Measurements from ENCODE around the gene SHKBP1.
"Not testable (repeated sequence)": the region's sequence is repeated elsewhere in the genome, so short reads cannot be mapped to it uniquely, and the experiment has no call there.

Gene SHKBP1

GRCh38 chr19:40576585-40577451 is at the start of gene SHKBP1:
Gene SHKBP1, plus strand, starts transcription at chr19:40576873. Its CDS starts 27 bp downstream, at chr19:40576900.
- DNase-seq (ENCODE audit: low spot score) = peak; percentile 99

GRCh38 chr19:40528078-40528477 is 48.6 kb upstream of the SHKBP1 start:
- no peak for DNase-seq (ENCODE audit: low spot score)

GRCh38 chr19:40528533-40529092 is 48.1 kb upstream of the SHKBP1 start:
- DNase-seq (ENCODE audit: low spot score) = no peak

GRCh38 chr19:40529093-40529954 is 47.3 kb upstream of the SHKBP1 start:
- peak; percentile 100 for DNase-seq (ENCODE audit: low spot score)

- DNase-seq (ENCODE audit: low spot score) = peak; percentile 52
Measured at GRCh38 chr19:40530091-40530901, 46.4 kb upstream of the SHKBP1 start.

GRCh38 chr19:40533508-40533907 is 43.2 kb upstream of the SHKBP1 start:
- no peak for DNase-seq (ENCODE audit: low spot score)

GRCh38 chr19:40534148-40534547 is 42.5 kb upstream of the SHKBP1 start:
- DNase-seq (ENCODE audit: low spot score) = no peak

- DNase-seq (ENCODE audit: low spot score) = no peak
Measured at GRCh38 chr19:40539070-40539469, 37.6 kb upstream of the SHKBP1 start.

- DNase-seq (ENCODE audit: low spot score) = peak; percentile 38
Measured at GRCh38 chr19:40542202-40542859, 34.3 kb upstream of the SHKBP1 start.

- DNase-seq (ENCODE audit: low spot score) = no peak
Measured at GRCh38 chr19:40543029-40543597, 33.6 kb upstream of the SHKBP1 start.

- not testable (repeated sequence) for DNase-seq (ENCODE audit: low spot score)
Measured at GRCh38 chr19:40546153-40546841, 30.4 kb upstream of the SHKBP1 start.

GRCh38 chr19:40547190-40547589 is 29.5 kb upstream of the SHKBP1 start:
- not testable (repeated sequence) for DNase-seq (ENCODE audit: low spot score)

GRCh38 chr19:40547836-40548235 is 28.8 kb upstream of the SHKBP1 start:
- no peak for DNase-seq (ENCODE audit: low spot score)

- DNase-seq (ENCODE audit: low spot score) = peak; percentile 68
Measured at GRCh38 chr19:40549007-40549708, 27.5 kb upstream of the SHKBP1 start.

- no peak for DNase-seq (ENCODE audit: low spot score)
Measured at GRCh38 chr19:40550951-40551350, 25.7 kb upstream of the SHKBP1 start.

- DNase-seq (ENCODE audit: low spot score) = no peak
Measured at GRCh38 chr19:40552848-40553247, 23.8 kb upstream of the SHKBP1 start.

- no peak for DNase-seq (ENCODE audit: low spot score)
Measured at GRCh38 chr19:40553885-40554857, 22.5 kb upstream of the SHKBP1 start.

- no peak for DNase-seq (ENCODE audit: low spot score)
Measured at GRCh38 chr19:40555978-40556689, 20.5 kb upstream of the SHKBP1 start.
